KOPT-K1 (cell line): Measurements from ENCODE around the gene TBX18.

ENCODE experiments used
- H3K27ac ChIP-seq: fragments of 200-600 bp; sonication (generic); 2 replicates; pipeline ENCODE4 v1.5.1; 2016; ENCODE audit warnings: antibody characterized with exemption, mild to moderate bottlenecking, low read depth, low read length; ENCODE audit not compliant: poor library complexity, severe bottlenecking
- H3K36me3 ChIP-seq: fragments of 200-600 bp; sonication (generic); 2 replicates; pipeline ENCODE4 v1.5.1; 2017; ENCODE audit warnings: antibody characterized with exemption, mild to moderate bottlenecking, low read length, moderate library complexity; ENCODE audit not compliant: insufficient read depth
- H3K9me3 ChIP-seq: fragments of 200-600 bp; sonication (generic); 2 replicates; pipeline ENCODE4 v1.5.1; 2017; ENCODE audit warnings: antibody characterized with exemption, low read length, mild to moderate bottlenecking; ENCODE audit not compliant: insufficient read depth, poor library complexity, severe bottlenecking

Gene TBX18

DNA sequence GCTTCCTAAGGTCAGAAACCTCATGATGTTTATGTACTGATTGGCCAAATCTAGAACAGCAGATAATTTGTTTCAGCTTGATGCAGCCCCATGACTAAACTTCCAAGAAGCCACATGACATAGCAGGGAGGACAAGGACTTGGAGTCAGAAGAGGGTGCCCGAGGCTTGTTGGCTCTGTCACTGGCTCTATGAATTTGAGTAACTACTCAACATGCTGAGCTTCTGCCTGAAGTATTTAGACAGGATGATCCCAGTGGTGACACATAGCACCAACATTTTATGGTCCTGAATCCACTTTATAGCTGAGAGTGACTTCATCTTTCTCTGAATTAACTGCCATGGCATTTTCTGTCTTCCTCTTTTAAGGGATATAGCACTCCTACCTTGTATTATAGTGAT lies 13.5 kb upstream of the TBX18 start:
- no peaks in the 10 kb centered on the region for H3K9me3 ChIP-seq
- no peaks in the 10 kb centered on the region for H3K36me3 ChIP-seq
- no peak overlapping the region for H3K27ac ChIP-seq

DNA sequence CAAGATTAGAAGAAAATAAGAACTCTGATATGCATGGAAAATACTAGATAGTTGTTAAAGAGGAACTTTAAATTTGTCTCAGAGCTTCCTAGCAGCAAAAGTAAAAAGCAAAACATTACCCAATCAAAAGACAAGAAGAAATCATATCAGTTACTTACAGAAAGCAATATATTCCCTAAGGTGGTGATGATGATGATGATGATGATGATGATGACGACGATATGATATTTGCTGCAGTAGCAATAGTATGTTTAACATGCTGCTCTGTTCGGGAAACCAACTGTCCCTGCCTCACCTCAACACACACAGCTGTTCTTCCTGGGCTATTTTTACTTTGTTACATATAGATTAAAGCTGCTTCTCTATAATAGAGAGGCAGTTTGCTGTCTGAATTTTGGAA lies 12.0 kb upstream of the TBX18 start:
- Histone ChIP-seq H3K27ac (no peak overlapping the region), H3K9me3 (no peaks in the 10 kb centered on the region), H3K36me3 (no peaks in the 10 kb centered on the region)

DNA sequence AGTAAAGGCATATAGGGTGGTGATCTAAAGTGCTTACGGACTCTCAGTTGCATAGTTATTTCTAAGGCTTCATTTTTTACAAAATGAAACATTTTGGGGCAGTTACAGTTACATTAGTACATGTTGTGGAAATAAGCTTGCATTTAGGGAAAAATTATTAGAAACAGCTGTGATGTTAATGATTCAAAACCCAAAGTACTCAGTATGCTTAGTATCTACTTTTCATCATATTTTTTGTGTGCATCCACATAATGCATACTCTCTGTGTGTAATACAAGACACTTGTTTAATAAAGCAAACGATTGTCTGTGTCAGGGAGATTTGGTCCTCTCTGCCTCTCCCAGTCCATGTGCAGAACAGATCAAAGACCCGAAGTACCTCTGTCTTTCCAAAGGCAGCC lies 11.4 kb upstream of the TBX18 start:
- Histone ChIP-seq H3K36me3 (no peaks in the 10 kb centered on the region), H3K9me3 (no peaks in the 10 kb centered on the region), H3K27ac (no peak overlapping the region)

DNA sequence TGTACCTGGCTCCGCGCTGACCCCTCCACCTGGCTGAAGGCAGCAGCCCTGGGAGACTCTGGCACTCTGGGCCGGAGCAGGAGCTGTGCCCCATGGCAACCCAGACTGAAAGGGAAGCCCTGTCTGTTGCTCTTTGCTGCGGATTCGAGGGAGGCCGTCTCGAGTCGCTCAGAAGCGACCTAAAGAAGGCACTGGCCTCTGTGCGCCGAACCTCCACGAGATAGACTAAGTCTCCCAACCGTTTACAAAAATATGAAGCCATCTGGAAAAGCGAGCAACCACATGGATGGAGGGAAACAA lies 10.5 kb upstream of the TBX18 start:
- Histone ChIP-seq H3K36me3 (no peaks in the 10 kb centered on the region), H3K27ac (no peak overlapping the region), H3K9me3 (no peaks in the 10 kb centered on the region)

- H3K27ac ChIP-seq: no peak overlapping the region
- no peaks in the 10 kb centered on the region for H3K36me3 ChIP-seq
- no peaks in the 10 kb centered on the region for H3K9me3 ChIP-seq
Observed at GRCh38 chr6:84774157-84774984, 10.0 kb upstream of the TBX18 start.

- Histone ChIP-seq H3K9me3 (no peaks in the 10 kb centered on the region), H3K27ac (no peak overlapping the region), H3K36me3 (no peaks in the 10 kb centered on the region)
Observed at GRCh38 chr6:84773431-84774156, 9.2 kb upstream of the TBX18 start.

DNA sequence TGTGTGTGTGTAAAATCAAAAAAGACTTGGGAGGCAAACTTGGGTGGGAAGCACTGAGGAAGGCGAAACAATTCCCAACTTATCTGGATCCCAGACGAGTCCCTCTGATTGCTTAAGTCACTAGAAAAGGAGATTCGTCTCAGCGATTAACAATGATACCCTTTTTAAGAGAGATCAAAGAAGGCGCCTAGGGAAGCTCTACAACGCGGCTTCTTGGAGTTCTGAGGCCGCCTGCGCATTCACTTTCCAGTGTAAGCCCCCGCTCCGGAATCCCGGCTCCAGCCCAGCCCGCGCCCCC lies 8.7 kb upstream of the TBX18 start:
- no peaks in the 10 kb centered on the region for H3K9me3 ChIP-seq
- no peak overlapping the region for H3K27ac ChIP-seq
- H3K36me3 ChIP-seq: no peaks in the 10 kb centered on the region

- H3K36me3 ChIP-seq: no peaks in the 10 kb centered on the region
- H3K9me3 ChIP-seq: no peaks in the 10 kb centered on the region
- no peak overlapping the region for H3K27ac ChIP-seq
Observed at GRCh38 chr6:84772428-84773132, 8.2 kb upstream of the TBX18 start.

GRCh38 chr6:84771756-84772356 lies 7.5 kb upstream of the TBX18 start:
- H3K36me3 ChIP-seq: no peaks in the 10 kb centered on the region
- H3K27ac ChIP-seq: no peak overlapping the region
- H3K9me3 ChIP-seq: no peaks in the 10 kb centered on the region

- Histone ChIP-seq H3K36me3 (no peaks in the 10 kb centered on the region), H3K9me3 (no peaks in the 10 kb centered on the region), H3K27ac (no peak overlapping the region)
Observed at GRCh38 chr6:84771125-84771755, 6.8 kb upstream of the TBX18 start.

- no peak overlapping the region for H3K27ac ChIP-seq
- no peaks in the 10 kb centered on the region for H3K9me3 ChIP-seq
- H3K36me3 ChIP-seq: no peaks in the 10 kb centered on the region
Observed at GRCh38 chr6:84770521-84770920, 6.1 kb upstream of the TBX18 start.

DNA sequence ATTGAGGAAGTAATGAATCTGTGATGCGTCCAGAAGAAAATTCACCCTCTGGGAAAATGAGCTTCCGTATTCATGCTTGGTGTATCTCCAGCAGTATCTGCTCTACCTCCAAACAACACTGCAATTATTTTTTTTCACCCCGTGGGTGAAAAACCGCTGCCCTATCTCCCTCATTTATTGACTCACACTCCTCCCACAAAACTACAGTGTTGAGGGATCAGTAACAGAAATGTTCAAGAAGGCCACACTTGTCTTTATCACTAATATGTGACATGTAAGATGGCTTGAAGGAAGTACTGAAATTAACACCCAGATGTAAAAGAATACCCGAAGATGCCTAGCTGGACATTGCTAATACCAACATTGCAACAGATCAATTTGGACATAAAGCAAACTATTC lies 4.9 kb upstream of the TBX18 start:
- no peak overlapping the region for H3K27ac ChIP-seq
- no peaks in the 10 kb centered on the region for H3K36me3 ChIP-seq
- peaks cover 5% of the 10 kb centered on the region for H3K9me3 ChIP-seq

GRCh38 chr6:84768442-84769174 lies 4.2 kb upstream of the TBX18 start:
- H3K27ac ChIP-seq: no peak overlapping the region
- H3K9me3 ChIP-seq: peaks cover 10% of the 10 kb centered on the region
- no peaks in the 10 kb centered on the region for H3K36me3 ChIP-seq

DNA sequence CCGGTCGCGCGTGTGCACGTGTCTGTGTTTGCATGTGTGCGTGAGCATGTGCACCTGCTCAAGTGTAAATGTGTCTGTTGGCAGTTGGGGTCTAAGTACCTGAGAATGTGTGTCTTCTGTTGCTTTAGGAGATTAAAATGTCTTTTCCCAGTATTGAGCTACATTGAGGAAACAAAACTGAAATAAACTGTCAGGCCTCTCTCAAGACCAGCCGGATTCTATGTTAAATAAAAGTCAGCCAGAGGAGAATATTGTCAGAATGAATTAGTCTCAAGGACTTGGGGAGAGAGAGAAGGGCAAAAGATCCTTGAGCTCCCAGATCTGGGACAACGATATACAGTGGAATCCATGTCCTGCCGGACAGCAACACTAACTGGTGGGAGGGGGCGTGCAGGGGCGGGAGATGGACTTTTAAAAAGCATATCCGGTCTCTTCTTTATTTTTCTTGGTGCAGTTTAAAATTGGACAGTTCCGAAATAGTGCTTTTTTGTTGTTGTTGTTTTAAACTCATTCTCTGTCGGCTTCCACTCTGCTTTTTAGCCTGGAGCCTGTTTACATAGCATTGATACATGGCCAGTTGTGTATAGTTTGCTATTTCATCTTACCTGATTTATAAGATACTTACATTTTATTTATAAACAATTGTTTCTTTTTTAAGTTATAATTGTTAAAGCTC lies 3.3 kb upstream of the TBX18 start:
- H3K27ac ChIP-seq: no peak overlapping the region
- peaks cover 14% of the 10 kb centered on the region for H3K9me3 ChIP-seq
- no peaks in the 10 kb centered on the region for H3K36me3 ChIP-seq
